Jurkat, Clone E6-1 (cell line): Measurements from ENCODE around the gene QRFP.

Source experiments
- DNase-seq: peaks from one replicate; pipeline ENCODE4 v3.0.0-alpha.2; 2011; ENCODE audit warnings: low read depth, low spot score
- H3K4me3 ChIP-seq: 2 replicates; pipeline ENCODE4 v1.5.1; 2011; ENCODE audit warnings: mild to moderate bottlenecking, low read length, control low read depth, moderate library complexity

The QRFP gene

DNA sequence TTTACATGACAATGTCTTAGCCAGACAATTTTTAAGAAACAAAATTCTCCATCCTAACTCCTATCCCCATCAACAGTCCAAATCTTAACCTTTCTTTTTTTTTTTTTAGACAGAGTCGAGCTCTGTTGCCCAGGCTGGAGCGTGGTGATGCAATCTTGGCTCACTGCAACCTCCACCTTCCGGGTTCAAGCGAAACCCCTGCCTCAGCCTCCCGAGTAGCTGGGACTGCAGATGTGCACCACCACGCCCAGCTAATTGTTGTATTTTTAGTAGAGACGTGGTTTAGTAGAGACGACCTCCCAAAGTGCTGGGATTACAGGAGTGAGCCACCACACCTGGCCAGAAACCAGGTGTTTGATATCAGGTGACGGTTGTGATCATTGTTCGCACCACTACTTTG lies 51.4 kb downstream of the QRFP start:
- H3K4me3 ChIP-seq, result no peak overlapping the region
- DNase-seq, result no peak

DNA sequence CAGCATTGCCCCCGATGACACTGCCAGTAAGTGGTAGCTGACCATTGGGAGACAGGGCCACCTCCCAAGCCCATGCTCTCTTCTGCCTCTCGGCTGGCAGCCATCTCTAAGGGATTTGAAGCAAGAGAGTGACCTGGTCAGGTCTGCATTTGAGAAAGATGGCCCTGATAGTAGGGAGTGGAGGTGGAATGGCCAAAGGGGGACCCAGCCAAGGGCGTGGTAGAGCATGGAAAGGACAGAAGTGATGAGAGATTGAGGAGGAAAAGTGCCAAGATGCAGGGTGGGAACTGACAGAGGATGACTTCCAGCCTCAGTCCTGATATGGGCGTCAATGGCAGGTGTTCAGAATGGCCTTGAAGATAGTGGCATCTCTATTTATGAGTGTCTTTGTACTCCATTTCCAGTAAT lies 52.6 kb downstream of the QRFP start:
- DNase-seq, result no peak
- H3K4me3 ChIP-seq, result no peak overlapping the region

DNA sequence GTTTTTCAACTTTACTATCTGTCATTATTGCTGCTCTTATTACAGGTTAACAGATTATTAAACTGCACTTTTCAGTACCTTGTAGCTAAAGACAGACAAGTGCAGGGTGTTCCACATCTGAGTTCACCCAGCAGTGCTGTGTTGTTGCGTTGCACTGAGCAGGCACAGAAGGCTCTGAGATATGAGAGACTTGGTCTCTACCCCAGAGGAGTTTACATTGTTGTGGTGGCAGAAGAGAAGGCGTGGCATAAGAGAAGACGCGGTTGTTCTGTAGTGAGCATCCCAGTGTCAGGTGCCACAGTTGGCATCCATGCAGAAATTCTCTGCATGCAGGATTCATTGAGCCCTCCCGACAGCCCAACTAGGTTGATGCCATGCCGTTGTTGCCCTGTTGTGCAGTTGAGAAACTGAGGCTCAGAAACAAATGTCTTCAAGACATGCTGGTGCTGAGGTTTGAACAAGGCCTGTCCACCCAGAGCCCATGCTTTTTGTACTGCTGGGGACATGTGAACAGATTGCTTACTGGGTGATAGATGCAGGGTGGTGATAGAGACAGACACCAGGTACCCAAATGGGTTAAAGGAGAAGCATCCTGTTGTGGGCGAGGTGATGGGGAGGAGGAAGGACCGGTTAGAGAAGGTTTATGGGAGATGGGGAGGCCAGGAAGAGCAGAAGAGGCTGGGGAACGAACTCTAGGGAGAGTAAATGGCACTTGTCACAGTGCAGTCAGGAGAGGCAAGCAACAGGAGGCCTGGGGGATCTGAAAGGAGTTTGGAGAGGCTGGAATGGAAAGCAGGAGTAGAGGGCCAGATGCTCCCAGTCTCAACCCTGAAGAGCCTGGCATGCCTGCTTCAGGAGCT lies 53.3 kb downstream of the QRFP start:
- DNase-seq, result no peak
- no peak overlapping the region for H3K4me3 ChIP-seq
